ENCODE data around the gene ISLR. TPM values are rescaled to one million over a fixed set of nuclear protein-coding genes. Genes with fewer than 3 reads are reported as not detected.
"Not testable (repeated sequence)": the region's sequence is repeated elsewhere in the genome, so short reads cannot be mapped to it uniquely, and the experiment has no call there.

Gene ISLR
- total RNA-seq, 3 donors from 2014 or later = 4.9 to 29.9 (median 7.4) TPM

DNA sequence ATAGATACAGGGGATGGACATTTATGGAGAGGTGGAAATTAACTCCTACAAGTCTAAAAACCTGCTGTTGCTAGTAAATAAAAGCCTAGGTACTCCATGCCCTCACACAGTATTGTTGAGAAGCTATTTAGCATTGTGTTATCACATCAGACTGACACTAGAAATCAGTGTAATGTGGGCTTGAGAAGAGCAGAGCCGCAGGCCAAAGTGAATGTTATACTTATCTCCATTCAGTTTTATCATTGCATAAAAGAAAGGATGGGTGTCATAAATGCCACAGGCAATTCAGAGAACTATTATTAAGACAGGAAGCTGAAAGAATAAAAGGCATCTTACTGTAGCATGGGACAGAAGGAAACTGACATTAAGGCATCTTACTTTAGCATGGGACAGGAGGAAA lies 13.7 kb upstream of the ISLR start:
- Histone ChIP-seq H3K4me1 (ENCODE audit: low read depth) (no peaks in the 10 kb centered on the region), H3K36me3 (ENCODE audit: low read depth) (no peaks in the 10 kb centered on the region), H3K9me3 (no peaks in the 10 kb centered on the region), H3K4me3 (no peak overlapping the region)
- intact Hi-C loops (cut with DNase I, micrococcal nuclease) = no loop called here
- TF ChIP-seq, protein P1, sequence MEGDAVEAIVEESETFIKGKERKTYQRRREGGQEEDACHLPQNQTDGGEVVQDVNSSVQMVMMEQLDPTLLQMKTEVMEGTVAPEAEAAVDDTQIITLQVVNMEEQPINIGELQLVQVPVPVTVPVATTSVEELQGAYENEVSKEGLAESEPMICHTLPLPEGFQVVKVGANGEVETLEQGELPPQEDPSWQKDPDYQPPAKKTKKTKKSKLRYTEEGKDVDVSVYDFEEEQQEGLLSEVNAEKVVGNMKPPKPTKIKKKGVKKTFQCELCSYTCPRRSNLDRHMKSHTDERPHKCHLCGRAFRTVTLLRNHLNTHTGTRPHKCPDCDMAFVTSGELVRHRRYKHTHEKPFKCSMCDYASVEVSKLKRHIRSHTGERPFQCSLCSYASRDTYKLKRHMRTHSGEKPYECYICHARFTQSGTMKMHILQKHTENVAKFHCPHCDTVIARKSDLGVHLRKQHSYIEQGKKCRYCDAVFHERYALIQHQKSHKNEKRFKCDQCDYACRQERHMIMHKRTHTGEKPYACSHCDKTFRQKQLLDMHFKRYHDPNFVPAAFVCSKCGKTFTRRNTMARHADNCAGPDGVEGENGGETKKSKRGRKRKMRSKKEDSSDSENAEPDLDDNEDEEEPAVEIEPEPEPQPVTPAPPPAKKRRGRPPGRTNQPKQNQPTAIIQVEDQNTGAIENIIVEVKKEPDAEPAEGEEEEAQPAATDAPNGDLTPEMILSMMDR (IDR thresholded peaks at IDR 0.05) = no peak
- ATAC-seq (no peak), DNase-seq (no peak)

DNA sequence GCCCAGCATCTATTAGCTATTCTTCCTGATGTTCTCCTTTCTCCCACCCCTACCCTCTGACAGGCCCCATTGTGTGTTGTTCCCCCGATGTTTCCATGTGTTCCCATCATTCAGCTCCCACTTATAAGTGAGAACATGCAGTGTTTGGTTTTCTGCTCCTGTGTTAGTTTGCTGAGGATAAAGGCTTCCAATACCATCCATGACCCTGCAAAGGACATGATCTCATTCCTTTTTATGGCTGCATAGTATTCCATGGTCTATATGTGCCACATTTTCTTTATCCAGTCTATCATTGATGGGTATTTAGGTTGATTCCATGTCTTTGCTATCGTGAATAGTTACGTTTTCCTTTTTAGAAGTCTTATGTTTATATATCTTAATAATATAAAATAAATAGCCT lies 13.1 kb upstream of the ISLR start:
- ATAC-seq; DNase-seq; H3K36me3 ChIP-seq (ENCODE audit: low read depth); H3K4me1 ChIP-seq (ENCODE audit: low read depth); H3K9me3 ChIP-seq; intact Hi-C loops (cut with DNase I, micrococcal nuclease); H3K4me3 ChIP-seq: not testable (repeated sequence)

DNA sequence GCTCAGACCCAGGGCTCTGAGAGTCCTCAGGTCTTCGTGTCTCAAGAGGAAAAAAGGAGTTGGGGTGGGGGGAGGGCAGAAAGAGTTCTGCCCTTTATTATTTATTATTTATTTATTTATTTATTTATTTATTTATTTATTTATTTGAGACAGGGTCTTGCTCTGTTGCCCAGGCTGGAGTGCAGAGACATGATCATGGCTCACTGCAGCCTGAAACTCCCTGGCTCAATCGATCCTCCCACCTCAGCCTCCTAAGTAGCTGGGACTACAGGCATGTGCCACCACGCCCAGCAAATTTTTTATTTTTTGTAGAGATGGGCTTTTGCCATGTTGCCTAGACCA lies 11.3 kb upstream of the ISLR start:
- H3K36me3 ChIP-seq (ENCODE audit: low read depth); ATAC-seq; H3K4me1 ChIP-seq (ENCODE audit: low read depth); DNase-seq; H3K4me3 ChIP-seq; intact Hi-C loops (cut with DNase I, micrococcal nuclease); H3K9me3 ChIP-seq: not testable (repeated sequence)

DNA sequence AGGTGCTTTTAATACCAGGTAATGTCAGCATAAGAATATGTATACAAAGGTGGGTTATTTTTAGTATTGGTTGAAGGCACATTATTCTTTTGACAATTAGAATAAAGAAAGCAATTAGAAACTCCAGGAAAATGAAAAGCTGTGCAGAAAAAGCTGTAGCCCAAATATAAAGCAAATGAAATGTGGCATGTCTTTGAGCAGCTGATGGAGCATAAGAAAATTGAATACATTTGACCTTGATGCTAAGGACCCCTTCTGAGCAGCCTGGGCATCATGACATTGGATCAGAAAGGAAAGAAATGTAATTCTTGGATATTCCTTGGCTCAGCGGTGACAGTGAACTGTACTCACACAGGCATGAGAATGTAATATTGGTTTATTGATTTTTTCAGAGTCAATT lies 8.0 kb upstream of the ISLR start:
- intact Hi-C loops (cut with DNase I, micrococcal nuclease) = no loop called here
- Histone ChIP-seq H3K9me3 (no peaks in the 10 kb centered on the region), H3K4me1 (ENCODE audit: low read depth) (no peaks in the 10 kb centered on the region), H3K36me3 (ENCODE audit: low read depth) (no peaks in the 10 kb centered on the region), H3K4me3 (no peak overlapping the region)
- TF ChIP-seq, protein P1 (IDR thresholded peaks at IDR 0.05) = no peak
- ATAC-seq (no peak), DNase-seq (no peak)

DNA sequence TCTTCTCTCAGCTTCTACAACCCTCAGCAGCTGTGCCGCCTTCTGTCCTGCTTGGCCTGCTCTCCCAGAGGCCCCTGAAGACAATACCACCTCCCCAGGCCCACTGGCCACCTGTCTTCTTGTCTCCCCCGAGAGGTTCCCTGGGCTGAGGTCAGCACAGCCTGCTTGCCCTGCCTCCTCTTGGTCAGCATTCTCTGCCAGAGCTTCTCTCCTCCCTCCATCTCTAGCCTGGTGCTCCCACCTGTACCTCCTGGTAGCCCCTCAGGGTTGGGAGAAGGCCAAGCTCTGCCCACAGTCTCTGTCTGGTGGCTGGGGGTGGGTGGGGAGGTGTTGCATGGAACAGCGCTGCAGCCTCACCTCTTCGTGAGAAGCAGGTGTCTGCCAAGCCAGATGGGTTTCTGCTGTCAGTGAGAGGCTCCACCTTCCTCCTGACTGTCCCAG lies 5.6 kb upstream of the ISLR start:
- ATAC-seq (no peak), DNase-seq (no peak)
- H3K4me3 ChIP-seq = no peak overlapping the region
- TF ChIP-seq, protein P1 (IDR thresholded peaks at IDR 0.05) = no peak
- intact Hi-C loops (cut with DNase I, micrococcal nuclease) = no loop called here
- no peaks in the 10 kb centered on the region for H3K36me3 ChIP-seq (ENCODE audit: low read depth)
- H3K4me1 ChIP-seq (ENCODE audit: low read depth) = no peaks in the 10 kb centered on the region
- no peaks in the 10 kb centered on the region for H3K9me3 ChIP-seq

DNA sequence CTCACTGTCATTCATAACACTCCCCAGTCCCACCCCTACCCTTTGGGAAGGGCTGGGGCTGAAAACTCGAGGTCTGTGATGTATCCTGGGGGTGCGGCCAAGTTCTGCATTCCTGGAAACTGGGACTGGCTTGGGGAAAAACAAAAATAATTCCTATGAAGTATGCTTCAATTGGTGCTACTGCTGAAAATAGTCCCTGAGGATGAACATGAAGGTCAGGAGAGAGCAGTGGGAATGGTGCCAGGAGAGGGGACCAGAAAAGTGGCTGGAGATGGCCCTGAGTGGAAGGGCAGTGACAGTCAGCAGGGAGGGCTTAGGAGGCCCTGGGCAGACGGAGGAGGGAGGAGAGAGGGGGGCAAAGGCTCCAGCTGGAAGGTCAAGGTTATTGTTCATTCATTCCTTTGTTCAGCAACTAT lies 4.8 kb upstream of the ISLR start:
- TF ChIP-seq, protein P1 (IDR thresholded peaks at IDR 0.05) = no peak
- ATAC-seq (no peak), DNase-seq (no peak)
- intact Hi-C loops (cut with DNase I, micrococcal nuclease) = no loop called here
- no peaks in the 10 kb centered on the region for H3K9me3 ChIP-seq
- H3K4me3 ChIP-seq = no peak overlapping the region
- H3K4me1 ChIP-seq (ENCODE audit: low read depth) = no peaks in the 10 kb centered on the region
- no peaks in the 10 kb centered on the region for H3K36me3 ChIP-seq (ENCODE audit: low read depth)

DNA sequence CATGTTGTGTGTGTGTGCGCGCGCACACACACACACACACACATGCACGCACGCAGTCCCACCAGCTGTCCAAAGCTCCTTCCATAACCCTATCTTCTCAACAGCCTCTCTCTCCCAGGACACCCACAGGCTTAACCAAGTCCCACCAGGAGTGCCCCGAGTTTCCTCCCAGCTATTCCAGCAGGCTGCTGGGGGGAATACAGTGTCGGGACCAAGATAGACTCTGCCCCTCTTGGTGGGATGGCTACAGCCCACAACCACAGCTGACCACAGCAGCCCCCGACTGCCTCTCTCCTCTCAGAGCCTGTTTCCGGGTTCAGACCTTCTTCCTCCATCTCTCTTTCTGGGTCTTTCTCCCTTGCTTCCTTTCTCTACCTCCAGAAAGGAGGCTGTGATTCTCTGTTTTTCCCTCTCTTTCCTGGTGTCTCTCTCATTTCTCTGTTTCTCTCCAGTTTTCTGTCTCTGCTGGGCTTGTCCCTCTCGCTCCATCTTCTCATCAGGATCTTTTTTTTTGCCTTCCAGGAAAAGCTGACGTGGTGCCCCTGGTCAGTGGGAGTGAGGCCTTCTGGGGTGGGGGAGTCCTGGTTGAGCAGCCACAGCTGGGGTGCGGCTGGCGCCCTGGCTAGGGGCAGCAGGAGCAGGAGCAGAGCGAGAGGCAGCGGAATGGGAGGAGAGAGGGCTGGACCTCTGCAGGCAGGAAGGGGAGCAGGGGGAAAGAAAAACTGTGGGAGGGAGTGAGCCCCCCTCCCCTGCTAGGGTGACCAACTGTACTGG lies 3.3 kb upstream of the ISLR start:
- H3K4me1 ChIP-seq (ENCODE audit: low read depth) = no peaks in the 10 kb centered on the region
- H3K4me3 ChIP-seq = no peak overlapping the region
- intact Hi-C loops (cut with DNase I, micrococcal nuclease) = no loop called here
- H3K9me3 ChIP-seq = no peaks in the 10 kb centered on the region
- DNase-seq = no peak
- no peak for ATAC-seq
- TF ChIP-seq, protein P1 (IDR thresholded peaks at IDR 0.05) = no peak
- no peaks in the 10 kb centered on the region for H3K36me3 ChIP-seq (ENCODE audit: low read depth)
